WERI-Rb-1 (cell line): ENCODE measurements around the gene FNDC5.

Experiments used
- DNase-seq: peaks from one replicate; pipeline ENCODE4 v3.0.0-alpha.2; 2020
- H3K27ac ChIP-seq: fragments of 250-450 bp; sonication (Bioruptor Pico); 2 replicates; pipeline ENCODE4 v1.5.1; 2020; ENCODE audit warnings: mild to moderate bottlenecking, moderate library complexity
- H3K27me3 ChIP-seq: fragments of 250-450 bp; sonication (Bioruptor Pico); 2 replicates; pipeline ENCODE4 v1.5.1; 2021; ENCODE audit warnings: mild to moderate bottlenecking, low read depth, moderate library complexity; ENCODE audit not compliant: insufficient read depth, severe bottlenecking
- H3K36me3 ChIP-seq: fragments of 250-450 bp; sonication (Bioruptor Pico); 2 replicates; pipeline ENCODE4 v1.5.1; 2020; ENCODE audit warnings: mild to moderate bottlenecking, moderate library complexity
- H3K4me3 ChIP-seq: 2 replicates; pipeline ENCODE4 v1.5.1; 2011; ENCODE audit warnings: low read depth, mild to moderate bottlenecking, control low read depth, low read length
- H3K9me3 ChIP-seq: fragments of 250-450 bp; sonication (Bioruptor Pico); 2 replicates; pipeline ENCODE4 v1.5.1; 2021; ENCODE audit warnings: mild to moderate bottlenecking, moderate library complexity; ENCODE audit not compliant: severe bottlenecking
- TF ChIP-seq, protein P1 (sequence below): IDR thresholded peaks from 2 replicates; pipeline ENCODE4 v1.5.1; 2011; ENCODE audit warnings: low read depth, mild to moderate bottlenecking, control low read depth, inconsistent platforms, low read length

FNDC5 gene

GRCh38 chr1:32816676-32817158, 54.0 kb downstream of the FNDC5 start:
- H3K36me3 ChIP-seq, result peaks cover 55% of the 10 kb centered on the region
- H3K27ac ChIP-seq, result peak overlapping the region; percentile 99
- H3K9me3 ChIP-seq, result no peaks in the 10 kb centered on the region
- H3K27me3 ChIP-seq, result no peaks in the 10 kb centered on the region
- TF ChIP-seq, protein P1, sequence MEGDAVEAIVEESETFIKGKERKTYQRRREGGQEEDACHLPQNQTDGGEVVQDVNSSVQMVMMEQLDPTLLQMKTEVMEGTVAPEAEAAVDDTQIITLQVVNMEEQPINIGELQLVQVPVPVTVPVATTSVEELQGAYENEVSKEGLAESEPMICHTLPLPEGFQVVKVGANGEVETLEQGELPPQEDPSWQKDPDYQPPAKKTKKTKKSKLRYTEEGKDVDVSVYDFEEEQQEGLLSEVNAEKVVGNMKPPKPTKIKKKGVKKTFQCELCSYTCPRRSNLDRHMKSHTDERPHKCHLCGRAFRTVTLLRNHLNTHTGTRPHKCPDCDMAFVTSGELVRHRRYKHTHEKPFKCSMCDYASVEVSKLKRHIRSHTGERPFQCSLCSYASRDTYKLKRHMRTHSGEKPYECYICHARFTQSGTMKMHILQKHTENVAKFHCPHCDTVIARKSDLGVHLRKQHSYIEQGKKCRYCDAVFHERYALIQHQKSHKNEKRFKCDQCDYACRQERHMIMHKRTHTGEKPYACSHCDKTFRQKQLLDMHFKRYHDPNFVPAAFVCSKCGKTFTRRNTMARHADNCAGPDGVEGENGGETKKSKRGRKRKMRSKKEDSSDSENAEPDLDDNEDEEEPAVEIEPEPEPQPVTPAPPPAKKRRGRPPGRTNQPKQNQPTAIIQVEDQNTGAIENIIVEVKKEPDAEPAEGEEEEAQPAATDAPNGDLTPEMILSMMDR, result no peak
- peak; percentile 47 for DNase-seq
- H3K4me3 ChIP-seq, result peak overlapping the region; percentile 97

DNA sequence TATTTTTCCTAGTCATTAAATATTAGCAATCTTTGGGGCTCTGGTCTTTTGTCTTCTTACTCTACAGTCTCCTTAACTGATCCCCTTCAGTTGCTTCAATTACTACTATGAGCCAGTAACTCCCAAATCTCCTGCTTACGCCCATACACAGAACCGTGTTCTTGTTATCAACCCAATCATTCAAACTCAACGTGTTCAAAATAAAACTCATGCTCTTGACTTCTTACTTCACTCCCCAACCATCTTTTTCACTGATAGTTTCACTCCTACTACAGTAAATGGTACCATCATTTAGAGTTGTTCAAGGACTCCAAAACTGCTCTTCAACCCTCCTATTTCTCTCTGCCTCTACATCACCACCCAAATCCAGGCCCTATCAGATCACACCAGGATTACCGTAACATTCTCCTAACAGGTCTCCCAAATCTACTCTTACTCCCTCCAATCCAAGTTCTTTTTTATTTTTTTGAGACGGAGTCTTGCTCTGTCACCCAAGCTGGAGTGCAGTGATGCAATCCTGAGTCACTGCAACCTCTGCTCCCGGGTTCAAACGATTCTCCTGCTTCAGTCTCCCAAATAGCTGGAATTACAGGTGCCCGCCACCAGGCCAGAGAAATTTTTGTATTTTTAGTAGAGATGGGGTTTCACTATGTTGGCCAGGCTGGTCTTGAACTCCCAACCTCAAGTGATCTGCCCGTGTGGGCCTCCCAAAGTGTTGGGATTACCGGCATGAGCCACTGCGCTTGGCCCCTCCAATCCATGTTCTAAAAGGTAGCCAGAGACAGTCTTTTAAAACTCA, 56.6 kb downstream of the FNDC5 start:
- Histone ChIP-seq H3K36me3 (peaks cover 65% of the 10 kb centered on the region), H3K27me3 (no peaks in the 10 kb centered on the region), H3K27ac (no peak overlapping the region), H3K4me3 (no peak overlapping the region), H3K9me3 (no peaks in the 10 kb centered on the region)
- DNase-seq, result no peak
- TF ChIP-seq, protein P1, result no peak
